22Rv1 (cell line): Measurements from ENCODE around the gene ITGAE.
A peak's percentile ranks its signal among the peaks of the same experiment; 100 is the strongest.

Source experiments
- H3K27ac ChIP-seq: fragments of 450-650 bp; 2 replicates; pipeline ENCODE4 v1.5.1; 2017
- CTCF ChIP-seq: fragments of 450-650 bp; IDR thresholded peaks from 2 replicates; pipeline ENCODE4 v1.5.1; 2017; ENCODE audit warnings: mild to moderate bottlenecking
- ZFX ChIP-seq: fragments of 450-650 bp; IDR thresholded peaks from 2 replicates; pipeline ENCODE4 v1.6.1; 2017; ENCODE audit warnings: antibody characterized with exemption, borderline replicate concordance

The ITGAE gene

GRCh38 chr17:3828151-3828851, 27.3 kb upstream of the ITGAE start:
- H3K27ac ChIP-seq: no peak overlapping the region
- no peak for TF ChIP-seq ZFX
- TF ChIP-seq CTCF: no peak

GRCh38 chr17:3827124-3827773, 26.3 kb upstream of the ITGAE start:
- no peak overlapping the region for H3K27ac ChIP-seq
- TF ChIP-seq ZFX (no peak), CTCF (peak; percentile 85)

GRCh38 chr17:3826191-3826590, 25.2 kb upstream of the ITGAE start:
- TF ChIP-seq ZFX (no peak), CTCF (no peak)
- H3K27ac ChIP-seq: no peak overlapping the region

- no peak overlapping the region for H3K27ac ChIP-seq
- no peak for TF ChIP-seq ZFX
- TF ChIP-seq CTCF: no peak
Observed at GRCh38 chr17:3821101-3821500, 20.1 kb upstream of the ITGAE start.

GRCh38 chr17:3818786-3819185, 17.8 kb upstream of the ITGAE start:
- TF ChIP-seq ZFX (no peak), CTCF (no peak)

GRCh38 chr17:3817851-3818605, 17.0 kb upstream of the ITGAE start:
- no peak overlapping the region for H3K27ac ChIP-seq
- TF ChIP-seq ZFX (no peak), CTCF (no peak)

More at GRCh38 chr17:3818786-3819185, 17.8 kb upstream of the ITGAE start:
- H3K27ac ChIP-seq: no peak overlapping the region

GRCh38 chr17:3815925-3816324, 14.9 kb upstream of the ITGAE start:
- H3K27ac ChIP-seq: no peak overlapping the region
- TF ChIP-seq CTCF (no peak), ZFX (no peak)
